ENCODE measurements around the gene ABHD4.
"Not testable (repeated sequence)": the region's sequence is repeated elsewhere in the genome, so short reads cannot be mapped to it uniquely, and the experiment has no call there.

- not testable (repeated sequence) for TF ChIP-seq CTCF (conservative IDR thresholded peaks at IDR 0.05; ENCODE audit: low read length); EZH2phosphoT487 (IDR thresholded peaks at IDR 0.05; ENCODE audit: borderline replicate concordance)
These were observed 37.9 kb downstream of the ABHD4 start for GRCh38 chr14:22635980-22636379.
